Stimulated activated CD8-positive, alpha-beta memory T cell treated with anti-CD3 and anti-CD28 coated beads, Interleukin-12 subunit alpha, Interleukin-12 subunit beta, amount 100 ng/mL, for 24 hours (primary cell): Measurements from ENCODE around the gene LCE2B.
"Not testable (repeated sequence)": the region's sequence is repeated elsewhere in the genome, so short reads cannot be mapped to it uniquely, and the experiment has no call there.

ENCODE experiments used
- DNase-seq: peaks from one replicate; pipeline ENCODE4 v3.0.0-alpha.2; 2020; ENCODE audit errors: extremely low read depth

LCE2B gene

GRCh38 chr1:152685823-152686222, at the start of gene LCE2B:
LCE2B (plus strand) TSS chr1:152686123; CDS start chr1:152686844, 721 bp downstream.
- not testable (repeated sequence) for DNase-seq

- no peak for DNase-seq
Measured at GRCh38 chr1:152640351-152640750, 45.6 kb upstream of the LCE2B start.

- DNase-seq = no peak
Measured at GRCh38 chr1:152643945-152644344, 42.0 kb upstream of the LCE2B start.

GRCh38 chr1:152645146-152645545, 40.8 kb upstream of the LCE2B start:
- no peak for DNase-seq

- DNase-seq = no peak
Measured at GRCh38 chr1:152646656-152647055, 39.3 kb upstream of the LCE2B start.

GRCh38 chr1:152654110-152654509, 31.8 kb upstream of the LCE2B start:
- no peak for DNase-seq

GRCh38 chr1:152656459-152656858, 29.5 kb upstream of the LCE2B start:
- DNase-seq = no peak

GRCh38 chr1:152657677-152658076, 28.2 kb upstream of the LCE2B start:
- no peak for DNase-seq

GRCh38 chr1:152658649-152659048, 27.3 kb upstream of the LCE2B start:
- no peak for DNase-seq

GRCh38 chr1:152663098-152663497, 22.8 kb upstream of the LCE2B start, which contains the start of gene LCE2D:
LCE2D (plus strand) TSS chr1:152663380; CDS start chr1:152664106, 726 bp downstream.
- DNase-seq = no peak

- DNase-seq = not testable (repeated sequence)
Measured at GRCh38 chr1:152666171-152666570, 19.8 kb upstream of the LCE2B start.

- DNase-seq = no peak
Measured at GRCh38 chr1:152667648-152668047, 18.3 kb upstream of the LCE2B start.

GRCh38 chr1:152673016-152673415, 12.9 kb upstream of the LCE2B start:
- DNase-seq = no peak

GRCh38 chr1:152674983-152675382, 10.9 kb upstream of the LCE2B start, which contains the start of gene LCE2C:
LCE2C (plus strand) TSS chr1:152675279; CDS start chr1:152676016, 737 bp downstream.
- DNase-seq = not testable (repeated sequence)

- DNase-seq = no peak
Measured at GRCh38 chr1:152679459-152679858, 6.5 kb upstream of the LCE2B start.

GRCh38 chr1:152681616-152682015, 4.3 kb upstream of the LCE2B start:
- no peak for DNase-seq

GRCh38 chr1:152683846-152684245, 2.1 kb upstream of the LCE2B start:
- DNase-seq = no peak

GRCh38 chr1:152697701-152698600, 12.0 kb downstream of the LCE2B start, which contains the start of gene LCE2A:
LCE2A (plus strand) TSS chr1:152698345; CDS start chr1:152698902, 557 bp downstream.
- no peak for DNase-seq

GRCh38 chr1:152699746-152700145, 13.8 kb downstream of the LCE2B start:
- DNase-seq = no peak

- DNase-seq = no peak
Measured at GRCh38 chr1:152707860-152708259, 21.9 kb downstream of the LCE2B start, which contains the start of gene LCE4A. LCE4A (plus strand) TSS chr1:152708160; CDS start chr1:152709076, 916 bp downstream.

GRCh38 chr1:152718238-152718637, 32.3 kb downstream of the LCE2B start:
- DNase-seq = no peak

GRCh38 chr1:152725261-152725660, 39.3 kb downstream of the LCE2B start:
- no peak for DNase-seq

- no peak for DNase-seq
Measured at GRCh38 chr1:152728986-152729385, 43.1 kb downstream of the LCE2B start.
